HEK293 (cell line): ENCODE data around the gene PPP1R27.

ENCODE experiments used
- CTCF ChIA-PET: fragments of 350-600 bp; formaldehyde crosslinking; extraction: SDS; loops from one replicate; lab custom pipeline; 2021; ENCODE audit warnings: antibody characterized with exemption; lab: Yijun Ruan, JAX
- POLR2A ChIA-PET: fragments of 300-600 bp; formaldehyde crosslinking; extraction: SDS; loops from one replicate; lab custom pipeline; 2020; ENCODE audit warnings: antibody characterized with exemption, inconsistent platforms; lab: Yijun Ruan, JAX
- H3K27ac ChIP-seq: fragments of 200-500 bp; sonication (Bioruptor generic); 2 replicates; pipeline ENCODE4 v1.5.1; 2014; ENCODE audit warnings: low read depth, low read length, control low read depth, inconsistent platforms; ENCODE audit errors: extremely low read depth
- H3K36me3 ChIP-seq, 2 experiments: fragments of 200-500 bp in 1 of 2; sonication (Bioruptor generic) in 1 of 2; 1 replicate in 1 of 2; 2 replicates in 1 of 2; pipeline ENCODE4 v1.5.1; 2014 to 2017; ENCODE audit warnings: inconsistent platforms in 2 of 2, low read length in 2 of 2; ENCODE audit not compliant: control insufficient read depth in 2 of 2, insufficient read depth in 1 of 2
- H3K4me1 ChIP-seq: fragments of 200-500 bp; sonication (Bioruptor generic); 2 replicates; pipeline ENCODE4 v1.5.1; 2014; ENCODE audit warnings: mild to moderate bottlenecking, low read length, inconsistent platforms; ENCODE audit not compliant: control insufficient read depth, insufficient read depth
- H3K4me3 ChIP-seq: 2 replicates; pipeline ENCODE4 v1.5.1; 2011; ENCODE audit warnings: low read depth, mild to moderate bottlenecking, control low read depth, low read length, moderate library complexity
- H3K9me3 ChIP-seq: fragments of 200-500 bp; sonication (Bioruptor generic); 2 replicates; pipeline ENCODE4 v1.5.1; 2014; ENCODE audit warnings: low read depth, low read length, inconsistent platforms; ENCODE audit not compliant: control insufficient read depth, insufficient read depth
- GLI4 ChIP-seq: fragments of 450-650 bp; formaldehyde crosslinking; IDR thresholded peaks from 2 replicates; pipeline ENCODE4 v1.5.1; 2016; ENCODE audit warnings: missing biosample characterization, missing genetic modification characterization
- GLIS2 ChIP-seq: fragments of 450-650 bp; formaldehyde crosslinking; IDR thresholded peaks from 2 replicates; pipeline ENCODE4 v1.5.1; 2016; ENCODE audit warnings: missing biosample characterization, missing genetic modification characterization
- KLF1 ChIP-seq: fragments of 450-650 bp; formaldehyde crosslinking; IDR thresholded peaks from 2 replicates; pipeline ENCODE4 v1.5.1; 2016; ENCODE audit warnings: missing biosample characterization, missing genetic modification characterization
- KLF7 ChIP-seq: fragments of 450-650 bp; formaldehyde crosslinking; IDR thresholded peaks from 2 replicates; pipeline ENCODE4 v1.5.1; 2016; ENCODE audit warnings: missing biosample characterization, missing genetic modification characterization, borderline replicate concordance
- ZEB2 ChIP-seq: fragments of 450-650 bp; formaldehyde crosslinking; IDR thresholded peaks from 2 replicates; pipeline ENCODE4 v1.5.1; 2016; ENCODE audit warnings: missing biosample characterization, missing genetic modification characterization
- ZNF114 ChIP-seq: fragments of 450-650 bp; formaldehyde crosslinking; IDR thresholded peaks from 2 replicates; pipeline ENCODE4 v1.5.0; 2017; ENCODE audit warnings: missing biosample characterization, missing genetic modification characterization
- ZNF174 ChIP-seq: fragments of 450-650 bp; formaldehyde crosslinking; IDR thresholded peaks from 2 replicates; pipeline ENCODE4 v1.5.0; 2017; ENCODE audit warnings: missing biosample characterization, mild to moderate bottlenecking, missing genetic modification characterization
- ZNF214 ChIP-seq: fragments of 450-650 bp; formaldehyde crosslinking; IDR thresholded peaks from 2 replicates; pipeline ENCODE4 v1.5.1; 2017; ENCODE audit warnings: missing biosample characterization, mild to moderate bottlenecking, missing genetic modification characterization, borderline replicate concordance
- ZNF292 ChIP-seq: fragments of 450-650 bp; formaldehyde crosslinking; IDR thresholded peaks from 2 replicates; pipeline ENCODE4 v1.5.1; 2016; ENCODE audit warnings: low read depth, missing biosample characterization, missing genetic modification characterization, borderline replicate concordance
- ZNF341 ChIP-seq: fragments of 450-650 bp; formaldehyde crosslinking; IDR thresholded peaks from 2 replicates; pipeline ENCODE4; 2016; ENCODE audit warnings: low read depth, missing biosample characterization, missing genetic modification characterization
- ZNF391 ChIP-seq: fragments of 450-650 bp; formaldehyde crosslinking; IDR thresholded peaks from 2 replicates; pipeline ENCODE4 v1.5.1; 2016; ENCODE audit warnings: low read depth, missing biosample characterization, missing genetic modification characterization, borderline replicate concordance
- ZNF394 ChIP-seq: fragments of 450-650 bp; formaldehyde crosslinking; IDR thresholded peaks from 2 replicates; pipeline ENCODE4 v1.5.1; 2016; ENCODE audit warnings: missing biosample characterization, missing genetic modification characterization, mild to moderate bottlenecking, moderate library complexity, borderline replicate concordance
- ZNF544 ChIP-seq: fragments of 450-650 bp; formaldehyde crosslinking; IDR thresholded peaks from 2 replicates; pipeline ENCODE4 v1.5.0; 2017; ENCODE audit warnings: missing biosample characterization, missing genetic modification characterization
- ZNF621 ChIP-seq: fragments of 450-650 bp; formaldehyde crosslinking; IDR thresholded peaks from 2 replicates; pipeline ENCODE4 v1.5.1; 2017; ENCODE audit warnings: missing biosample characterization, missing genetic modification characterization
- ZNF830 ChIP-seq: fragments of 450-650 bp; IDR thresholded peaks from 2 replicates; pipeline ENCODE4 v1.5.0; 2018; ENCODE audit warnings: missing biosample characterization, missing genetic modification characterization, low read depth, mild to moderate bottlenecking, moderate library complexity
- TF ChIP-seq, protein P1 (sequence below): fragments of 450-650 bp; formaldehyde crosslinking; IDR thresholded peaks from 2 replicates; pipeline ENCODE4 v1.5.1; 2016; ENCODE audit warnings: missing biosample characterization, missing genetic modification characterization
- TF ChIP-seq, protein P2 (sequence below): fragments of 450-650 bp; formaldehyde crosslinking; IDR thresholded peaks from 2 replicates; pipeline ENCODE4 v1.5.1; 2016; ENCODE audit warnings: missing biosample characterization, missing genetic modification characterization, borderline replicate concordance
- TF ChIP-seq, protein P3 (sequence below): fragments of 450-650 bp; formaldehyde crosslinking; IDR thresholded peaks from 2 replicates; pipeline ENCODE4 v1.5.1; 2016; ENCODE audit warnings: missing biosample characterization, missing genetic modification characterization

PPP1R27 gene

DNA sequence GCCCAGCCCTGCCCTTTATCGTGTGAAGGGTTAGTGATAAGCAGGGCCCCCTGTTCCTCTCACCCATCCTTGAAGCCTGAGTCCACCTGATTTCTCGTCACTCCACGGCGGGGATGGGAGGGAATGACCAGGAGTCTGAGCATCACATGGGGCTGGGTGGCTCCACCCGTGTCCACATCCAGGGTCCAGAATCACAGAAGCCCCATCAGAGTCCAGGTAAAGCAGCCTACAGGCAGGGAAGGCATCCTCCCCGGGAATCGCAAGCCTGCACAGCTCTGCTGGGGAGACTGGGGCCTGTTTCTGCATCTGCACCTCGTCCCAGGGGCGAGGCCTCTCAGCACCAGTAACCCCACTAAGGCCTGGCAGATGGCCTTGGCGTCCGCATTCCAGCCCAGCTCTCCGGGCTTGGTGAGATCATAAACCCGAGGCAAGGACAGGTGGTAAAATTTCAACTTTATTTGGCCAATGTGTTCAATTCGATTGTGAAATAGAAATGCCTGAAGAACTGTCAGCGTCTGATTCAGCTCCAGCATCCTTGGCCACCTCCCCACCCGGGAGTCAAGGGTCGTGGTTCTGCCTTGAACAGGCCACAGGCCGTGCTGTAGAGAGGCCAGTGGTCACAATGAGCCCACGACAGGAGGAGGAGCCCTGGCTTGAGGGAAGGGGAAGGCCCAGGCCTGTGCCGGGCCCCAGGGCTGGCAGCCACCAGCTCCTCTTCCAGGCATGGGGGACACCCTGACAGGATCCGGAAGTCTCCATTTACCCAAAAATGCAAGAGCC lies 8.1 kb upstream of the PPP1R27 start (continued):
- TF ChIP-seq ZNF292 (tag by site-specific recombination) = no peak
- TF ChIP-seq, protein P1, sequence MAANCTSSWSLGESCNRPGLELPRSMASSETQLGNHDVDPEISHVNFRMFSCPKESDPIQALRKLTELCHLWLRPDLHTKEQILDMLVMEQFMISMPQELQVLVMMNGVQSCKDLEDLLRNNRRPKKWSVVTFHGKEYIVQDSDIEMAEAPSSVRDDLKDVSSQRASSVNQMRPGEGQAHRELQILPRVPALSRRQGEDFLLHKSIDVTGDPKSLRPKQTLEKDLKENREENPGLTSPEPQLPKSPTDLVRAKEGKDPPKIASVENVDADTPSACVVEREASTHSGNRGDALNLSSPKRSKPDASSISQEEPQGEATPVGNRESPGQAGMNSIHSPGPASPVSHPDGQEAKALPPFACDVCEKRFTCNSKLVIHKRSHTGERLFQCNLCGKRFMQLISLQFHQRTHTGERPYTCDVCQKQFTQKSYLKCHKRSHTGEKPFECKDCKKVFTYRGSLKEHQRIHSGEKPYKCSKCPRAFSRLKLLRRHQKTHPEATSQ (tag by site-specific recombination) = no peak
- TF ChIP-seq ZNF621 (tag by site-specific recombination) = no peak
- TF ChIP-seq KLF7 = no peak
- TF ChIP-seq, protein P2, sequence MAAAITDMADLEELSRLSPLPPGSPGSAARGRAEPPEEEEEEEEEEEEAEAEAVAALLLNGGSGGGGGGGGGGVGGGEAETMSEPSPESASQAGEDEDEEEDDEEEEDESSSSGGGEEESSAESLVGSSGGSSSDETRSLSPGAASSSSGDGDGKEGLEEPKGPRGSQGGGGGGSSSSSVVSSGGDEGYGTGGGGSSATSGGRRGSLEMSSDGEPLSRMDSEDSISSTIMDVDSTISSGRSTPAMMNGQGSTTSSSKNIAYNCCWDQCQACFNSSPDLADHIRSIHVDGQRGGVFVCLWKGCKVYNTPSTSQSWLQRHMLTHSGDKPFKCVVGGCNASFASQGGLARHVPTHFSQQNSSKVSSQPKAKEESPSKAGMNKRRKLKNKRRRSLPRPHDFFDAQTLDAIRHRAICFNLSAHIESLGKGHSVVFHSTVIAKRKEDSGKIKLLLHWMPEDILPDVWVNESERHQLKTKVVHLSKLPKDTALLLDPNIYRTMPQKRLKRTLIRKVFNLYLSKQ (tag by site-specific recombination) = no peak
- no peak for TF ChIP-seq ZNF341
- no peak for TF ChIP-seq ZNF391 (tag by site-specific recombination)
- TF ChIP-seq ZNF830 (tag by site-specific recombination) = no peak
- no peak for TF ChIP-seq ZEB2
- TF ChIP-seq ZNF174 (tag by site-specific recombination) = no peak
- TF ChIP-seq ZNF544 (tag by site-specific recombination) = no peak
- TF ChIP-seq, protein P3, sequence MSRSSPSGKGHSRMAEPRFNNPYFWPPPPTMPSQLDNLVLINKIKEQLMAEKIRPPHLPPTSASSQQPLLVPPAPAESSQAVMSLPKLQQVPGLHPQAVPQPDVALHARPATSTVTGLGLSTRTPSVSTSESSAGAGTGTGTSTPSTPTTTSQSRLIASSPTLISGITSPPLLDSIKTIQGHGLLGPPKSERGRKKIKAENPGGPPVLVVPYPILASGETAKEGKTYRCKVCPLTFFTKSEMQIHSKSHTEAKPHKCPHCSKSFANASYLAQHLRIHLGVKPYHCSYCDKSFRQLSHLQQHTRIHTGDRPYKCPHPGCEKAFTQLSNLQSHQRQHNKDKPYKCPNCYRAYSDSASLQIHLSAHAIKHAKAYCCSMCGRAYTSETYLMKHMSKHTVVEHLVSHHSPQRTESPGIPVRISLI (tag by site-specific recombination) = no peak

DNA sequence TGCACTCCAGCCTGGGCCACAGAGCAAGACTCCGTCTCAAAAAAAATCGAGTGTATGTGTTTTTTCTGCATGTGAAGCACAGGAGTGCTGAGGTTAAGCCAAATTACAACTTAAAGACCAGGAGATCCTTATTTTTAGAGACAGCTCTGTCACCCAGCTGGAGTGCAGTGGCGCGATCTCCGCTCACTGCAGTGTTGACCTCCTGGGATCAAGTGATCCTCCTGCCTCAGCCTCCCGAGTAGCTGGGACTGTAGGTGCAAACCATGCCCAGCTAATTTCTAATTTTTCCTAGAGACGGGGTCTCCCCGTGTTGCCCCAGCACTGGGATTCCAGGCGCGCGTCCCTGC lies 7.5 kb upstream of the PPP1R27 start:
- H3K27ac ChIP-seq = no peak overlapping the region
- H3K9me3 ChIP-seq = no peaks in the 10 kb centered on the region
- H3K4me1 ChIP-seq = no peaks in the 10 kb centered on the region
- H3K36me3 ChIP-seq = peaks cover 5 to 50% of the 10 kb centered on the region in 2 experiments
- ChIA-PET POLR2A (interaction anchor here (0.9 to 1.6 kb wide), 4 partner anchors 10 to 24 kb away, joined by 3 to 7 read pairs (median 4); partner anchors contain the start of gene MCRIP1), CTCF (interaction anchor here (0.7 kb wide), 1 partner anchor 28 kb away, joined by 4 read pairs; no protein-coding TSS in a partner anchor)
- no peak overlapping the region for H3K4me3 ChIP-seq
- TF ChIP-seq ZNF394 = 0 out of 2 replicates have a peak, but pooled peaks have one; percentile 3
- no peak for TF ChIP-seq ZNF214

- Histone ChIP-seq H3K36me3 (peaks cover 3 to 46% of the 10 kb centered on the region in 2 experiments), H3K4me1 (no peaks in the 10 kb centered on the region), H3K27ac (0 out of 2 replicates have a peak overlapping the region, but pooled peaks have one; percentile 24), H3K9me3 (no peaks in the 10 kb centered on the region), H3K4me3 (no peak overlapping the region)
- TF ChIP-seq ZNF114 (tag by site-specific recombination) (no peak), KLF1 (tag by site-specific recombination) (peak; percentile 58; the same call in 1 of the 2 replicates), GLI4 (tag by site-specific recombination) (no peak), GLIS2 (tag by site-specific recombination) (0 out of 2 replicates have a peak, but pooled peaks have one; percentile 4)
- ChIA-PET CTCF (interaction anchor here (0.7 kb wide), 1 partner anchor 28 kb away, joined by 4 read pairs; no protein-coding TSS in a partner anchor), POLR2A (interaction anchor here (1.0 to 1.6 kb wide), 4 partner anchors 9 to 24 kb away, joined by 3 to 7 read pairs (median 4); partner anchors contain the start of gene MCRIP1)
Measured at GRCh38 chr17:81841866-81842265, 7.0 kb upstream of the PPP1R27 start.
